K562 (cell line): ENCODE measurements around the gene KLHL29. TPM values are rescaled to one million over a fixed set of nuclear protein-coding genes. Genes with fewer than 3 reads are reported as not detected.

Experiments
- ATAC-seq: fragments of 200-7000 bp; cut with Tn5 transposase; 3 replicates; pipeline ENCODE4 v1.9.1; 2020; ENCODE audit warnings: moderate library complexity
- BruUV-seq: library from RNA; stranded (reverse); fragments of 400-500 nt; replicated peaks from 2 replicates; lab custom pipeline; 2021; lab: Mats Ljungman, UMichigan
- CTCF ChIA-PET: fragments of 300-600 bp; formaldehyde crosslinking; extraction: SDS; loops from one replicate; lab custom pipeline; 2021; ENCODE audit warnings: low intra/inter-chr PET ratio; lab: Yijun Ruan, JAX
- POLR2A ChIA-PET: fragments of 300-600, 350-650 bp; sonication (Branson Sonifier 250); formaldehyde crosslinking; extraction: SDS; loops from one replicate; lab custom pipeline; 2021; ENCODE audit warnings: antibody characterized with exemption, inconsistent platforms; lab: Yijun Ruan, JAX
- DNase-seq, 4 experiments: peaks; one replicate each; pipeline versions ENCODE4 v3.0.0 to v3.0.0-alpha.2; 2011 to 2018; ENCODE audit warnings: low spot score in 3 of 4, mixed read lengths in 3 of 4; ENCODE audit errors: extremely low read depth in 1 of 4
- FAIRE-seq: peaks from 2 replicates; lab custom pipeline; 2011; peaks lifted over from hg19 to GRCh38; lab: Jason Lieb, UNC
- H2AFZ ChIP-seq: 2 replicates; pipeline ENCODE4 v1.6.0; 2011; ENCODE audit warnings: low read depth, low read length, control low read depth, inconsistent platforms
- H3K27ac ChIP-seq: fragments of 200-600 bp; 3 replicates; pipeline ENCODE4 v1.8.0; 2011; ENCODE audit warnings: low read depth, mild to moderate bottlenecking, control low read depth, inconsistent platforms, low read length, moderate library complexity, mixed read lengths; ENCODE audit errors: extremely low read depth
- H3K27me3 ChIP-seq, 2 experiments: fragments of 300-600 bp in 1 of 2; 2 replicates in 1 of 2; 3 replicates in 1 of 2; pipeline versions ENCODE4 v1.6.0 to v1.8.0; 2011; ENCODE audit warnings: inconsistent platforms in 2 of 2, low read length in 2 of 2, mild to moderate bottlenecking in 1 of 2, mixed read lengths in 1 of 2, moderate library complexity in 1 of 2; ENCODE audit not compliant: control insufficient read depth in 2 of 2, insufficient read depth in 2 of 2
- H3K36me3 ChIP-seq: fragments of 300-600 bp; 3 replicates; pipeline ENCODE4 v1.8.0; 2011; ENCODE audit warnings: mild to moderate bottlenecking, low read length, inconsistent platforms; ENCODE audit not compliant: control insufficient read depth, insufficient read depth
- H3K4me1 ChIP-seq, 2 experiments: fragments of 200-600 bp in 1 of 2; replicated peaks in 1 of 2; 2 replicates in 1 of 2; 3 replicates in 1 of 2; pipeline versions ENCODE4 v1.5.1 to v1.8.0; 2011; ENCODE audit warnings: inconsistent platforms in 2 of 2, low read length in 2 of 2, mild to moderate bottlenecking in 1 of 2, mixed read lengths in 1 of 2, moderate library complexity in 1 of 2; ENCODE audit not compliant: control insufficient read depth in 2 of 2, insufficient read depth in 2 of 2
- H3K4me2 ChIP-seq: 2 replicates; pipeline ENCODE4 v1.6.1; 2011; ENCODE audit warnings: low read length, control low read depth, inconsistent platforms, mixed read lengths; ENCODE audit not compliant: insufficient read depth
- H3K4me3 ChIP-seq: fragments of 200-600 bp; sonication (generic), shearing (Covaris generic); 2 replicates; pipeline ENCODE4 v1.5.1; 2016; ENCODE audit warnings: control low read depth, inconsistent platforms
- H3K79me2 ChIP-seq: fragments of 200-600 bp; 3 replicates; pipeline ENCODE4 v1.8.0; 2011; ENCODE audit warnings: low read length, inconsistent platforms; ENCODE audit not compliant: control insufficient read depth, insufficient read depth
- H3K9ac ChIP-seq, 2 experiments: 2 replicates each; pipeline versions ENCODE4 v1.6.0 to v1.6.1; 2011; ENCODE audit warnings: low read depth in 2 of 2, low read length in 2 of 2, control low read depth in 1 of 2, inconsistent platforms in 1 of 2, mild to moderate bottlenecking in 1 of 2, mixed read lengths in 1 of 2; ENCODE audit not compliant: insufficient read depth in 1 of 2
- H3K9me1 ChIP-seq: one replicate; pipeline ENCODE4 v1.6.0; 2011; ENCODE audit warnings: inconsistent platforms, mild to moderate bottlenecking, low read length, moderate library complexity; ENCODE audit not compliant: control insufficient read depth, insufficient read depth
- H3K9me3 ChIP-seq: replicated peaks from 2 replicates; pipeline ENCODE4 v1.5.1; 2011; ENCODE audit warnings: low read depth, low read length, inconsistent platforms; ENCODE audit not compliant: control insufficient read depth, insufficient read depth
- H4K20me1 ChIP-seq: replicated peaks from 2 replicates; pipeline ENCODE4 v1.6.1; 2011; ENCODE audit warnings: low read length, inconsistent platforms, mixed read lengths; ENCODE audit not compliant: control insufficient read depth, insufficient read depth
- BDP1 ChIP-seq: IDR thresholded peaks from 3 replicates; pipeline ENCODE4 v1.6.1; 2011; ENCODE audit not compliant: insufficient read length, insufficient read depth
- HLTF ChIP-seq: fragments of 450-650 bp; IDR thresholded peaks from 2 replicates; pipeline ENCODE4 v1.6.1; 2016
- HNRNPLL ChIP-seq: fragments of 200-400 bp; formaldehyde crosslinking; IDR thresholded peaks from 2 replicates; pipeline ENCODE4 v1.6.1; 2017; ENCODE audit warnings: low read length, low read depth, mild to moderate bottlenecking; ENCODE audit not compliant: poor library complexity, severe bottlenecking
- KHSRP ChIP-seq: fragments of 450-650 bp; IDR thresholded peaks from 2 replicates; pipeline ENCODE4 v1.6.1; 2017
- MEIS2 ChIP-seq: fragments of 450-650 bp; IDR thresholded peaks from 2 replicates; pipeline ENCODE4 v1.6.1; 2014; ENCODE audit warnings: mild to moderate bottlenecking; ENCODE audit not compliant: partially characterized antibody
- MXD1 ChIP-seq: fragments of 250-450 bp; sonication (Bioruptor Pico); IDR thresholded peaks from 2 replicates; pipeline ENCODE4 v1.8.0; 2021; ENCODE audit warnings: borderline replicate concordance, mild to moderate bottlenecking, moderate library complexity; ENCODE audit not compliant: poor library complexity, severe bottlenecking
- NEUROD1 ChIP-seq: fragments of 150-350 bp; IDR thresholded peaks from 2 replicates; pipeline ENCODE4 v1.6.1; 2014; ENCODE audit warnings: borderline replicate concordance, low read length, low read depth; ENCODE audit not compliant: partially characterized antibody
- NFRKB ChIP-seq: fragments of 450-650 bp; IDR thresholded peaks from 2 replicates; pipeline ENCODE4 v1.6.1; 2016; ENCODE audit warnings: low read depth
- TEAD2 ChIP-seq: fragments of 450-650 bp; IDR thresholded peaks from 2 replicates; pipeline ENCODE4 v1.6.1; 2016; ENCODE audit warnings: missing genetic modification characterization, control low read depth, missing compliant biosample characterization
- THRB ChIP-seq: fragments of 450-650 bp; formaldehyde crosslinking; conservative IDR thresholded peaks from 2 replicates; pipeline ENCODE4 v1.4.0; 2022; ENCODE audit warnings: mild to moderate bottlenecking, missing genetic modification characterization
- ZBED1 ChIP-seq: IDR thresholded peaks from 2 replicates; pipeline ENCODE4 v1.6.1; 2014
- ZNF766 ChIP-seq: fragments of 200-800 bp; sonication (Bioruptor generic); conservative IDR thresholded peaks from 2 replicates; pipeline ENCODE4 v1.6.1; 2016; ENCODE audit warnings: missing genetic modification characterization, missing compliant biosample characterization
- WGBS: fragments of 100-300 bp; shearing (Covaris generic); methylation state at CpG from one replicate; pipeline ENCODE4 v1.1.6; 2016; ENCODE audit warnings: low coverage, mixed read lengths; ENCODE audit not compliant: insufficient coverage; ENCODE audit errors: missing lambda C conversion rate; 5-methylcytosine and 5-hydroxymethylcytosine counted together
- in situ Hi-C: fragments of 300-500 bp; cut with MboI; formaldehyde crosslinking; loops from 4 replicates; pipeline ENCODE4 v1.15.0; 2018; ENCODE audit warnings: inconsistent platforms, mixed read lengths
- intact Hi-C: fragments of 100-400 bp; cut with micrococcal nuclease; formaldehyde crosslinking; loops from 2 replicates; pipeline ENCODE4 v1.14.2; 2022
- polyA plus RNA-seq, 8 experiments: library from polyadenylated mRNA; depleted of rRNA in 4 of 8; stranded (reverse) in 5 of 8; unstranded in 3 of 8; fragments of >200 nt; fragmentation: Nextera tagmentation in 2 of 8; fragmentation: Illumina TruSeq in 1 of 8; extraction: Ambion mirVana in 2 of 8; extraction: Trizol in 1 of 8; gene quantifications; 2 replicates each; pipeline versions ENCODE4 v1.2.1 to v1.2.3, GENCODE V29; 2011 to 2014; ENCODE audit warnings: inconsistent platforms in 1 of 8, missing spikeins in 1 of 8
- total RNA-seq, 7 experiments: library from RNA; depleted of rRNA in 6 of 7; stranded (reverse); fragments of >200 nt in 6 of 7; fragmentation: Illumina TruSeq in 2 of 7; extraction: Trizol in 2 of 7; gene quantifications; 2 replicates each; pipeline versions ENCODE4 v1.2.1 to v1.2.3, GENCODE V29; 2011 to 2021; ENCODE audit warnings: low replicate concordance in 1 of 7
- TF ChIP-seq, protein P1 (sequence below): IDR thresholded peaks from 3 replicates; pipeline ENCODE4 v1.6.1; 2011; ENCODE audit warnings: borderline replicate concordance, mild to moderate bottlenecking; ENCODE audit not compliant: insufficient read length, insufficient read depth

KLHL29 gene
- total and polyA plus RNA-seq, 9 of the 15 experiments (the other 6 are each of a cell fraction or from before 2014, with no cell fraction given), result 0.03 to 0.31 (median 0.08) TPM; not detected in 1

DNA sequence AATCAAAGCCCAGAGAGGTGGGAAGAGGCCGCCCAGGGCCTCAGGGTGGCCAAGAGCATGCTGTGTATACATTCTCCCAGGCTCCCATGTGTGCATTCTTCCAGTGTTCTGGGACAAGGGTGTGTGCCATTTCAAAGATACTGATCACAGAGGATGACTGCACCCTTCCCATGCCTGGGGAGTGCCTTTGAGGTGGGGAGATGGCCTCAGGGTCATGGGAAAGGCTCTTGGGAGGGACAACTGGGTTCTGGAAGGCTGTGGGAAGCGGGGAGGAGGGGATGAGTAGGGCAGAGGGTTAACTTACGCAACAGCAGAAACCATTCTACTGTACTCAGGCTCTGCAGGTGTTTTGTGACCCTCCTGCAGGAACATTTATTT lies 40.9 kb downstream of the KLHL29 start:
- H3K9me3 ChIP-seq, result no peaks in the 10 kb centered on the region; the same call in 1 of the 2 replicates
- no peaks in the 10 kb centered on the region for H3K36me3 ChIP-seq
- intact Hi-C loops, result no loop called here
- CTCF ChIA-PET, result no interaction called here
- peaks cover 23 to 68% of the 10 kb centered on the region in 2 experiments; a peak in 4 of 5 replicates for H3K27me3 ChIP-seq
- POLR2A ChIA-PET, result no interaction called here
- ATAC-seq, result no peak
- H3K4me3 ChIP-seq, result no peak overlapping the region
- no peak overlapping the region for H3K27ac ChIP-seq
- no peak overlapping the region for H2AFZ ChIP-seq
- TF ChIP-seq ZBED1, result no peak
- TF ChIP-seq ZNF766 (CRISPR knock-in tag), result no peak
- TF ChIP-seq KHSRP, result no peak
- no peak for TF ChIP-seq THRB (CRISPR knock-in tag)
- no peak for TF ChIP-seq BDP1
- TF ChIP-seq NEUROD1, result no peak
- no peak for TF ChIP-seq MXD1 (CRISPR knock-in tag)
- TF ChIP-seq HNRNPLL, result no peak
- no peak for TF ChIP-seq HLTF
- TF ChIP-seq TEAD2, result no peak
- no peak for TF ChIP-seq NFRKB
- no peak for TF ChIP-seq MEIS2
- TF ChIP-seq, protein P1, sequence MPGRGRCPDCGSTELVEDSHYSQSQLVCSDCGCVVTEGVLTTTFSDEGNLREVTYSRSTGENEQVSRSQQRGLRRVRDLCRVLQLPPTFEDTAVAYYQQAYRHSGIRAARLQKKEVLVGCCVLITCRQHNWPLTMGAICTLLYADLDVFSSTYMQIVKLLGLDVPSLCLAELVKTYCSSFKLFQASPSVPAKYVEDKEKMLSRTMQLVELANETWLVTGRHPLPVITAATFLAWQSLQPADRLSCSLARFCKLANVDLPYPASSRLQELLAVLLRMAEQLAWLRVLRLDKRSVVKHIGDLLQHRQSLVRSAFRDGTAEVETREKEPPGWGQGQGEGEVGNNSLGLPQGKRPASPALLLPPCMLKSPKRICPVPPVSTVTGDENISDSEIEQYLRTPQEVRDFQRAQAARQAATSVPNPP, result no peak
- TF ChIP-seq, all 486 proteins: peak for 0
- Histone ChIP-seq H3K4me1 (0 out of 5 replicates have a peak, but pooled peaks cover 0 to 3% of the 10 kb centered on the region in 2 experiments), H3K9me1 (no peaks in the 10 kb centered on the region), H3K4me2 (no peak overlapping the region), H4K20me1 (no peaks in the 10 kb centered on the region), H3K9ac (no peak overlapping the region), H3K79me2 (no peaks in the 10 kb centered on the region)
- DNase-seq (no peak), FAIRE-seq (no peak)
- 0% methylated on average over 3 of the region's 3 CpGs for WGBS
- BruUV-seq, result no TSS peak
- in situ Hi-C loops, result no loop called here
